HL-60 (cell line): ENCODE data around the gene STAT6.

ENCODE experiments used
- CTCF ChIP-seq: IDR thresholded peaks from one replicate; pipeline ENCODE4 v1.5.1; 2011; ENCODE audit warnings: low read length, control low read depth, inconsistent platforms; ENCODE audit not compliant: insufficient read depth
- GABPA ChIP-seq: IDR thresholded peaks from 2 replicates; pipeline ENCODE4 v1.6.1; 2012; ENCODE audit warnings: low read depth
- POLR2AphosphoS5 ChIP-seq: IDR thresholded peaks from 2 replicates; pipeline ENCODE4 v1.6.1; 2012; ENCODE audit warnings: low read depth
- SPI1 ChIP-seq: IDR thresholded peaks from 2 replicates; pipeline ENCODE4 v1.6.1; 2012; ENCODE audit warnings: low read depth, mild to moderate bottlenecking, borderline replicate concordance

GRCh38 chr12:57131896-57132744 lies 21.0 kb upstream of the STAT6 start:
- TF ChIP-seq CTCF: no peak
- TF ChIP-seq POLR2AphosphoS5: no peak
- TF ChIP-seq GABPA: no peak
- TF ChIP-seq SPI1: no peak
